ENCODE results near the gene GARIN1A. TPM values are rescaled to one million over a fixed set of nuclear protein-coding genes. Genes with fewer than 3 reads are reported as not detected.
A peak's percentile ranks its signal among the peaks of the same experiment; 100 is the strongest.
"Not testable (repeated sequence)": the region's sequence is repeated elsewhere in the genome, so short reads cannot be mapped to it uniquely, and the experiment has no call there.

Gene GARIN1A
- total RNA-seq, result 1.4 and 2.1 TPM in 2 replicates

DNA sequence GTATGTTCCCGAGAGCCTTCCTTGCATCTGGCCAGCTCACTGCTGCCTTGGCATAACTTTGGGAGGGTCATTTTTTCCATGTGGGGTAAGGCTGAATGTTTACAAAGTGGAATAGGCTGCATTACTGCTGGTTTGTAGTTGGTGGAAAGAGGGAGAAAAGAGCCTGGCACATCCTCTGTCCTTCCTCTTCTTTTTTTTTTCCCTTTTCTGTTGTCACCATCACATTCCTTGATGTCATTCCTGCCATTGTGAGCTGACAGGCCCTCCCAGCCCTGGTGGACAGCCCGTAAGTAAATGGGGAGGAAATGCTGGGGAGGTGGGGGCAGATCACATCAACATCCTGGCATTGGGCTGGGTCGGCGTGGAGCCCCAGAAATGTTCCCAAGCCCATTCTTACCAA is at the start of gene GARIN1A:
GARIN1A (plus strand) TSS at position 301 of the 400 bp plus-strand sequence. CDS start 106 bp downstream, outside the sequence.
- Histone ChIP-seq H3K4me2 (ENCODE audit: insufficient read depth, low read length) (no peak within 1 kb of the TSS), H3K9me3 (ENCODE audit: low read depth, low read length) (no peaks in the 10 kb centered on the region), H3K79me2 (ENCODE audit: insufficient read depth, low read length) (no peaks in the 10 kb centered on the region), H3K4me1 (ENCODE audit: insufficient read depth, low read length) (no peaks in the 10 kb centered on the region), H2AFZ (ENCODE audit: low read length) (no peak within 1 kb of the TSS), H3K36me3 (ENCODE audit: insufficient read depth, low read length) (no peaks in the 10 kb centered on the region), H3K27ac (ENCODE audit: low read depth, low read length) (no peak within 1 kb of the TSS), H3K27me3 (ENCODE audit: insufficient read depth, low read length) (no peaks in the 10 kb centered on the region), H4K20me1 (ENCODE audit: insufficient read depth, low read length) (no peaks in the 10 kb centered on the region), H3K4me3 (ENCODE audit: insufficient read depth, low read length) (no peak within 1 kb of the TSS)
- no peak for DNase-seq (ENCODE audit: insufficient read length, low spot score, missing footprints)
- TF ChIP-seq CTCF (IDR thresholded peaks at IDR 0.05; ENCODE audit: extremely low read depth, low read depth, low read length), result no peak

GRCh38 chr7:128627124-128627523 is 45.0 kb upstream of the GARIN1A start:
- not testable (repeated sequence) for H3K79me2 ChIP-seq (ENCODE audit: insufficient read depth, low read length); DNase-seq (ENCODE audit: insufficient read length, low spot score, missing footprints); H3K4me2 ChIP-seq (ENCODE audit: insufficient read depth, low read length); H3K4me3 ChIP-seq (ENCODE audit: insufficient read depth, low read length); H3K27me3 ChIP-seq (ENCODE audit: insufficient read depth, low read length); H2AFZ ChIP-seq (ENCODE audit: low read length); H3K4me1 ChIP-seq (ENCODE audit: insufficient read depth, low read length); H4K20me1 ChIP-seq (ENCODE audit: insufficient read depth, low read length); H3K9me3 ChIP-seq (ENCODE audit: low read depth, low read length); H3K27ac ChIP-seq (ENCODE audit: low read depth, low read length)
- peaks cover 16% of the 10 kb centered on the region for H3K36me3 ChIP-seq (ENCODE audit: insufficient read depth, low read length)

- DNase-seq (ENCODE audit: insufficient read length, low spot score, missing footprints); H3K79me2 ChIP-seq (ENCODE audit: insufficient read depth, low read length); H3K9me3 ChIP-seq (ENCODE audit: low read depth, low read length); H4K20me1 ChIP-seq (ENCODE audit: insufficient read depth, low read length); H3K4me1 ChIP-seq (ENCODE audit: insufficient read depth, low read length); H3K4me3 ChIP-seq (ENCODE audit: insufficient read depth, low read length); H3K4me2 ChIP-seq (ENCODE audit: insufficient read depth, low read length); H3K27me3 ChIP-seq (ENCODE audit: insufficient read depth, low read length); H2AFZ ChIP-seq (ENCODE audit: low read length); H3K27ac ChIP-seq (ENCODE audit: low read depth, low read length): not testable (repeated sequence)
- H3K36me3 ChIP-seq (ENCODE audit: insufficient read depth, low read length), result peaks cover 19% of the 10 kb centered on the region
These were observed 38.2 kb upstream of the GARIN1A start for GRCh38 chr7:128633915-128634314.

DNA sequence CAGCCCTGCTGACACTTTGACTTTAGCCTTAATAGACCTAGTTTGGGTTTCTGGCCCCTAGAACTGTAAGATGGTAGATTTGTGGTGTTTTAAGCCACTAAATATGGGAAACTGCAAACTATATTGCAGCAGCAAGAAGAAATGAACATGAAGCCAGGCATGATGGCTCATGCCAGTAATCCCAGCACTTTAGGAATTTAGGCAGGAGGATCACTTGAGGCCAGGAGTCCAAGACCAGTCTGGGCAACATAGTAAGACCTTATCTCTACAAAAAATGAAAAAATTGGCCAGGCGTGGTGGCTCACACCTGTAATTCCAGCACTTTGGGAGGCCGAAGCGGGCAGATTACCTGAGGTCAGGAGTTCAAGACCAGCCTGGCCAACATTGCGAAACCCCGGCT is 26.9 kb upstream of the GARIN1A start:
- not testable (repeated sequence) for H2AFZ ChIP-seq (ENCODE audit: low read length); H3K27ac ChIP-seq (ENCODE audit: low read depth, low read length); H3K4me2 ChIP-seq (ENCODE audit: insufficient read depth, low read length); H3K27me3 ChIP-seq (ENCODE audit: insufficient read depth, low read length); H3K4me1 ChIP-seq (ENCODE audit: insufficient read depth, low read length); DNase-seq (ENCODE audit: insufficient read length, low spot score, missing footprints); H3K79me2 ChIP-seq (ENCODE audit: insufficient read depth, low read length); H3K4me3 ChIP-seq (ENCODE audit: insufficient read depth, low read length); H3K9me3 ChIP-seq (ENCODE audit: low read depth, low read length); H4K20me1 ChIP-seq (ENCODE audit: insufficient read depth, low read length)
- peaks cover 29% of the 10 kb centered on the region for H3K36me3 ChIP-seq (ENCODE audit: insufficient read depth, low read length)

GRCh38 chr7:128645844-128646243 is 26.2 kb upstream of the GARIN1A start:
- DNase-seq (ENCODE audit: insufficient read length, low spot score, missing footprints); H3K27ac ChIP-seq (ENCODE audit: low read depth, low read length); H3K4me1 ChIP-seq (ENCODE audit: insufficient read depth, low read length); H2AFZ ChIP-seq (ENCODE audit: low read length); H3K9me3 ChIP-seq (ENCODE audit: low read depth, low read length); H3K4me3 ChIP-seq (ENCODE audit: insufficient read depth, low read length); H4K20me1 ChIP-seq (ENCODE audit: insufficient read depth, low read length); H3K4me2 ChIP-seq (ENCODE audit: insufficient read depth, low read length); H3K79me2 ChIP-seq (ENCODE audit: insufficient read depth, low read length); H3K27me3 ChIP-seq (ENCODE audit: insufficient read depth, low read length): not testable (repeated sequence)
- peaks cover 28% of the 10 kb centered on the region for H3K36me3 ChIP-seq (ENCODE audit: insufficient read depth, low read length)

GRCh38 chr7:128646877-128647276 is 25.2 kb upstream of the GARIN1A start:
- peaks cover 25% of the 10 kb centered on the region for H3K36me3 ChIP-seq (ENCODE audit: insufficient read depth, low read length)
- not testable (repeated sequence) for H3K9me3 ChIP-seq (ENCODE audit: low read depth, low read length); H3K27me3 ChIP-seq (ENCODE audit: insufficient read depth, low read length); H4K20me1 ChIP-seq (ENCODE audit: insufficient read depth, low read length); H3K4me3 ChIP-seq (ENCODE audit: insufficient read depth, low read length); H3K79me2 ChIP-seq (ENCODE audit: insufficient read depth, low read length); H3K27ac ChIP-seq (ENCODE audit: low read depth, low read length); H2AFZ ChIP-seq (ENCODE audit: low read length); DNase-seq (ENCODE audit: insufficient read length, low spot score, missing footprints); H3K4me1 ChIP-seq (ENCODE audit: insufficient read depth, low read length); H3K4me2 ChIP-seq (ENCODE audit: insufficient read depth, low read length)

- H3K9me3 ChIP-seq (ENCODE audit: low read depth, low read length); DNase-seq (ENCODE audit: insufficient read length, low spot score, missing footprints); H3K27me3 ChIP-seq (ENCODE audit: insufficient read depth, low read length); H3K36me3 ChIP-seq (ENCODE audit: insufficient read depth, low read length); H3K4me1 ChIP-seq (ENCODE audit: insufficient read depth, low read length); H2AFZ ChIP-seq (ENCODE audit: low read length); H3K4me3 ChIP-seq (ENCODE audit: insufficient read depth, low read length); H3K4me2 ChIP-seq (ENCODE audit: insufficient read depth, low read length); H4K20me1 ChIP-seq (ENCODE audit: insufficient read depth, low read length); H3K79me2 ChIP-seq (ENCODE audit: insufficient read depth, low read length): not testable (repeated sequence)
- H3K27ac ChIP-seq (ENCODE audit: low read depth, low read length), result peak overlapping the region; percentile 56
These were observed 21.0 kb upstream of the GARIN1A start for GRCh38 chr7:128651096-128651495.

GRCh38 chr7:128652606-128653005 is 19.5 kb upstream of the GARIN1A start:
- not testable (repeated sequence) for H3K4me3 ChIP-seq (ENCODE audit: insufficient read depth, low read length); H3K27ac ChIP-seq (ENCODE audit: low read depth, low read length); H3K79me2 ChIP-seq (ENCODE audit: insufficient read depth, low read length); H3K4me1 ChIP-seq (ENCODE audit: insufficient read depth, low read length); H3K36me3 ChIP-seq (ENCODE audit: insufficient read depth, low read length); H3K4me2 ChIP-seq (ENCODE audit: insufficient read depth, low read length); DNase-seq (ENCODE audit: insufficient read length, low spot score, missing footprints); H2AFZ ChIP-seq (ENCODE audit: low read length); H3K27me3 ChIP-seq (ENCODE audit: insufficient read depth, low read length); H3K9me3 ChIP-seq (ENCODE audit: low read depth, low read length); H4K20me1 ChIP-seq (ENCODE audit: insufficient read depth, low read length)
